ENCODE data around the gene KLHL15.
A peak's percentile ranks its signal among the peaks of the same experiment; 100 is the strongest.

The KLHL15 gene

DNA sequence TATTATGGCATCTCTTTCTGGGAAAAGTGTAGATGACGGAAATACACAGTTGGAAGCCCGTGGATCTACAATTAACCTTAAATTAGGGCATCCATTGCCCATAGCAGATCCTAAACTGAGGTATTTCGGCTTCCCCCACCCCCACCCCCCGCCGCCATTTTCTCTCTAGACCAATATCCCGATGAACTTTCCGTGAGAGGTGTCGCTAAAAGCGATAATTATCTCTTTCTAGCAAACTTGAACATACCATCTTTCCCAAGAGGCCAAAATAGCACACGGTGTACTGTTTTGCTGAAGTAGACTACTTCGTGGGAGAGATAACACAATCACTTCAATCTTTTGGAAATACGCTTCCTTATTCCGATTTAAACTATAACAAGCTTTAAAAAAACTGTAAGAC lies 554 bp downstream of the KLHL15 start:
- H3K4me3 ChIP-seq (ENCODE audit: low read length) = peak overlapping the region; percentile 74
- H3K9me3 ChIP-seq (ENCODE audit: insufficient read depth, low read depth, low read length) = no peaks in the 10 kb centered on the region
- peak overlapping the region; percentile 79; the same call in 1 of the 2 replicates for H3K9ac ChIP-seq (ENCODE audit: low read depth, low read length)
- peaks cover 57% of the 10 kb centered on the region for H3K27me3 ChIP-seq (ENCODE audit: insufficient read depth, low read length)
- no peaks in the 10 kb centered on the region for H3K4me1 ChIP-seq (ENCODE audit: insufficient read depth, low read length)
- H3K27ac ChIP-seq (ENCODE audit: low read length) = no peak overlapping the region
- no peaks in the 10 kb centered on the region for H3K36me3 ChIP-seq (ENCODE audit: insufficient read depth, low read depth, low read length)

DNA sequence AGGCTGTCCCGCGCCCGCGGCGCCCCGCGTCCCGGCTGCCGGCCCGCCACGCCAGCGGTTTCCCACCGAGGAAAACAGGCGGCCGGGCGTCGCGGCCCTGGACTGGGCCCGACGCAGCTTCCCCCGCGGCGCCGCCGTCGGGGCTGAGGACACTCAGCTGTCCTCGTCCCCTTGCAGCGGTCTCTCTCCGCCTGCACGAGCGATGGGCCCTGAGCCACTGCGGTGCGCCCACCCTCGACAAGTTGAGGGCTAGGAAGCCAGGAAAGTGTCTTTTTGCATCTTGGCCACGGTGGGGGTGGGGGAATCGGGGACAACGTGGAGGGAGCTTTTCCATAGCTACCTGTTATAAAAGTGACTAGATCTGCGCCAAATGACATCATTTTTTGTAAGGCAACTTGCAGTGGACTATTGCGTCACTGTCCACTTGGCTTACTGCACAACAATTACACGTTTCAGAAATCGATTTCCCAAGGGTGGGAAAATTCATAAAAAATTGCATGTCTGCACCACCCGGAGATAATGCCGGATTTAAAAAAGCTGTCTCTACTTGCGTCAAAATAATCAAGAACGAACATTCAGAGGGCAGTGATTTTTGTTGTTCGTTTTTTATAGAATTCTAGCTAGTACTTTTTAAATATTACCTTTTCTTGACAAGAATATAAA lies 1.1 kb downstream of the KLHL15 start:
- no peaks in the 10 kb centered on the region for H3K36me3 ChIP-seq (ENCODE audit: insufficient read depth, low read depth, low read length)
- H3K4me3 ChIP-seq (ENCODE audit: low read length) = peak overlapping the region; percentile 74
- H3K9ac ChIP-seq (ENCODE audit: low read depth, low read length) = peak overlapping the region; percentile 79; the same call in 1 of the 2 replicates
- H3K27me3 ChIP-seq (ENCODE audit: insufficient read depth, low read length) = peaks cover 55% of the 10 kb centered on the region
- H3K4me1 ChIP-seq (ENCODE audit: insufficient read depth, low read length) = no peaks in the 10 kb centered on the region
- no peak overlapping the region for H3K27ac ChIP-seq (ENCODE audit: low read length)
- H3K9me3 ChIP-seq (ENCODE audit: insufficient read depth, low read depth, low read length) = no peaks in the 10 kb centered on the region

- no peaks in the 10 kb centered on the region for H3K36me3 ChIP-seq (ENCODE audit: insufficient read depth, low read depth, low read length)
- peaks cover 47% of the 10 kb centered on the region for H3K27me3 ChIP-seq (ENCODE audit: insufficient read depth, low read length)
- H3K9me3 ChIP-seq (ENCODE audit: insufficient read depth, low read depth, low read length) = no peaks in the 10 kb centered on the region
- no peaks in the 10 kb centered on the region for H3K4me1 ChIP-seq (ENCODE audit: insufficient read depth, low read length)
- peak overlapping the region; percentile 83 for H3K4me3 ChIP-seq (ENCODE audit: low read length)
- peak overlapping the region; percentile 79; the same call in 1 of the 2 replicates for H3K9ac ChIP-seq (ENCODE audit: low read depth, low read length)
- no peak overlapping the region for H3K27ac ChIP-seq (ENCODE audit: low read length)
These were observed 1.9 kb downstream of the KLHL15 start for GRCh38 chrX:24024819-24025740.

GRCh38 chrX:24023972-24024669 lies 2.9 kb downstream of the KLHL15 start:
- no peaks in the 10 kb centered on the region for H3K9me3 ChIP-seq (ENCODE audit: insufficient read depth, low read depth, low read length)
- H3K4me3 ChIP-seq (ENCODE audit: low read length) = peak overlapping the region; percentile 83
- H3K36me3 ChIP-seq (ENCODE audit: insufficient read depth, low read depth, low read length) = no peaks in the 10 kb centered on the region
- no peak overlapping the region for H3K27ac ChIP-seq (ENCODE audit: low read length)
- peak overlapping the region; percentile 78 for H3K9ac ChIP-seq (ENCODE audit: low read depth, low read length)
- peaks cover 38% of the 10 kb centered on the region; the same call in 1 of the 2 replicates for H3K27me3 ChIP-seq (ENCODE audit: insufficient read depth, low read length)
- no peaks in the 10 kb centered on the region for H3K4me1 ChIP-seq (ENCODE audit: insufficient read depth, low read length)

DNA sequence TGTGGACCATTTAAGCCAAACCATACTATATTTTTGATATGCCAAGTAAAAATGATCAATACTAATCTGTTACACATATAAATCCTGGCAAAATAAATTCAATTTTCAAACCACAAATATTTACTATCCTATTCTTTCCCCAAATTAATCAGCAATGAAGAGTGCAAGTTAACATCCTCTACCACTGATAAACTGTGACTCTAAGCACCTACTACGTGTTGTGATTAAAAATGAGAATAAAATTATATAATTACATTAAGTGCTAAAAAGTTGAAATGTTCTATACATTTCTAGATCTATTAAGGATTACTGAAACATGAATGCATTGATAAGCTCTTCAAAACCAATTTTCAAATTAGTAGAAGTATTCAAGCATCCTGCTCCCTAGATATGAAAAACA lies 3.4 kb downstream of the KLHL15 start:
- H3K27ac ChIP-seq (ENCODE audit: low read length) = no peak overlapping the region
- H3K27me3 ChIP-seq (ENCODE audit: insufficient read depth, low read length) = peaks cover 32% of the 10 kb centered on the region; the same call in 1 of the 2 replicates
- H3K9ac ChIP-seq (ENCODE audit: low read depth, low read length) = no peak overlapping the region
- H3K4me1 ChIP-seq (ENCODE audit: insufficient read depth, low read length) = no peaks in the 10 kb centered on the region
- peak overlapping the region; percentile 83 for H3K4me3 ChIP-seq (ENCODE audit: low read length)
- H3K9me3 ChIP-seq (ENCODE audit: insufficient read depth, low read depth, low read length) = no peaks in the 10 kb centered on the region
- H3K36me3 ChIP-seq (ENCODE audit: insufficient read depth, low read depth, low read length) = no peaks in the 10 kb centered on the region

DNA sequence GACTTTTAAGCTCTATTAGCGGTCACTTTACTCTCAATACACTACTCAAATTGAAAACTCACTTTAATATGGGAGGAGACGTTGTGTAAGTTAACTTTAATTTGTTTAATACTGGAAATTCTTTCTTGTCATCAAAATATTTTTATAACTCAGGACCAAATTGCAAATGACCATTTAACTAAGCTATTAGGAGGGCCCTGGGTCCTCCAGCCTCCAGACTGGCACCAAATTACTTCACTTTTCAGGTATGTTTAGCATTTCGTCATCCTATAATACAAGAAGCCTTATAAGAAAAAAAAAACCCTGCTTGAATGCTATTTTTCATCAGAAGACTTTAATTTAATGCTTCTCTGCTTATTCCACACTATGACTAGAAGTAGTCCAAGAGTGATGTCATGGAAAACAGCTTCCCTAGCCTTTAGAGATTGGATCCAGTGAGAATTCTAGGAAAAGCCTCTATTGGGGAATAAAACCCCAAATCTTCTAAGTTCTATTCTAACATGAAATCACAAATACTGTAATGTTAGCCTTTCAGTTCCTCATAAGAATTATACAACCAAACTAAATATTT lies 6.6 kb downstream of the KLHL15 start:
- H3K27ac ChIP-seq (ENCODE audit: low read length) = no peak overlapping the region
- no peaks in the 10 kb centered on the region for H3K9me3 ChIP-seq (ENCODE audit: insufficient read depth, low read depth, low read length)
- H3K36me3 ChIP-seq (ENCODE audit: insufficient read depth, low read depth, low read length) = no peaks in the 10 kb centered on the region
- peaks cover 9% of the 10 kb centered on the region; the same call in 1 of the 2 replicates for H3K27me3 ChIP-seq (ENCODE audit: insufficient read depth, low read length)
- H3K4me1 ChIP-seq (ENCODE audit: insufficient read depth, low read length) = no peaks in the 10 kb centered on the region
- H3K4me3 ChIP-seq (ENCODE audit: low read length) = no peak overlapping the region
- no peak overlapping the region for H3K9ac ChIP-seq (ENCODE audit: low read depth, low read length)

DNA sequence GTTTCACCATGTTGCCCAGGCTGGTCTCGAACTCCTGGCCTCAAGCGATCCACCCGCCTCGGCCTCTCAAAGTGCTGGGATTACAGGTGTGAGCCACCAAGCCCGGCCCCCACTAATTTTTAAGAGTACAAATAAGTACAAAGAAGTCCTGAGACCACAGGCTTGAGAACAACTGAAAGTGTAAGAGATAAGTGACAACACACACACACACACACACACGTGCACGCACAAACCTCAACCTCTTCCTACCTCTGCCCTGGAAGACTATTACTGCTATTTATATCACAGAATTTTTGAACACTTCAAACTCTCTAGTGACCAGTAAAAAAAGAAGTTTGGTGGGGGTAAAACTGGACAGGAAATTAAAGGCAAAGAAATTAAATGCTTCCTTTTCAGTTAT lies 7.5 kb downstream of the KLHL15 start:
- Histone ChIP-seq H3K9ac (ENCODE audit: low read depth, low read length) (no peak overlapping the region), H3K36me3 (ENCODE audit: insufficient read depth, low read depth, low read length) (no peaks in the 10 kb centered on the region), H3K4me1 (ENCODE audit: insufficient read depth, low read length) (no peaks in the 10 kb centered on the region)

DNA sequence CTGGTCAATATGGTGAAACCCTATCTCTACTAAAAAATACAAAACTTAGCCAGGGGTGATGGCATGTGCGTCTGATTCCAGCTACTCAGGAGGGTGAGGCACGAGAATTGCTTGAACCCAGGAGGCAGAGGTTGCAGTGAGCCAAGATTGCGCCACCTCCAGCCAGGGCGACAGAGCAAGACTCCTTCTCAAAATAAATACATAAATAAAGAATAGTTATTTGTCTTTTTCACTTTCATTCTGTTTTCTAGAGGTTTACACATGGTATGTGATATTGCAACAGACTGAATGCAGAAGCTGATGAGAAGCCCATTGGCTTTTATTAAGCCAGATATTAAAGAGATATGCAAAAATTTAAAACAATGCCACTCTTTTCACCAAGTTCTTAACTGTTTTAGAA lies 8.2 kb downstream of the KLHL15 start:
- H3K27ac ChIP-seq (ENCODE audit: low read length) = no peak overlapping the region
- no peaks in the 10 kb centered on the region for H3K36me3 ChIP-seq (ENCODE audit: insufficient read depth, low read depth, low read length)
- no peak overlapping the region for H3K9ac ChIP-seq (ENCODE audit: low read depth, low read length)

More for the DNA sequence above, 7.5 kb downstream of the KLHL15 start:
- H3K27me3 ChIP-seq (ENCODE audit: insufficient read depth, low read length) = peaks cover 8% of the 10 kb centered on the region; the same call in 1 of the 2 replicates
- no peak overlapping the region for H3K27ac ChIP-seq (ENCODE audit: low read length)
- no peaks in the 10 kb centered on the region for H3K9me3 ChIP-seq (ENCODE audit: insufficient read depth, low read depth, low read length)
- H3K4me3 ChIP-seq (ENCODE audit: low read length) = no peak overlapping the region

DNA sequence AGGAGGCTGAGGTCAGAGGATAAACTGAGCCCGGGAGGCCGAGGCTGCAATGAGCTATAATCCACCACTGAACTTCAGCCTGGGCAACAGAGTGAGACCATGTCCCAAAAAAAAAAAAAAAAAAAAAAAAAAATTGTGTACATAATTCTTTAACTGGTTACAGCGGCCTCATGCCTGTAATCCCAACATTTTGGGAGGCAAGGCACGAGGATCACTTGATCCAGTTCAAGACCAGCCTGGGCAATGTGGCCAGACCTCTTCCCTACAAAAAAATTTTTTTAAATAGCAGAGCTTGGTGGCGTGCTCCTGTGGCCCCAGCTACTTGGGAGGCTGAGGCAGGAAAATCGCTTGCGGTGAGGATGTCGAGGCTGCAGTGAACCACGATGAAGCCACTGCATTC lies 9.3 kb downstream of the KLHL15 start:
- H3K9me3 ChIP-seq (ENCODE audit: insufficient read depth, low read depth, low read length) = no peaks in the 10 kb centered on the region
- H3K4me3 ChIP-seq (ENCODE audit: low read length) = no peak overlapping the region
- no peaks in the 10 kb centered on the region for H3K27me3 ChIP-seq (ENCODE audit: insufficient read depth, low read length)
- H3K27ac ChIP-seq (ENCODE audit: low read length) = no peak overlapping the region
- H3K36me3 ChIP-seq (ENCODE audit: insufficient read depth, low read depth, low read length) = no peaks in the 10 kb centered on the region
- H3K9ac ChIP-seq (ENCODE audit: low read depth, low read length) = no peak overlapping the region
- no peaks in the 10 kb centered on the region for H3K4me1 ChIP-seq (ENCODE audit: insufficient read depth, low read length)

More for the DNA sequence above, 8.2 kb downstream of the KLHL15 start:
- Histone ChIP-seq H3K4me1 (ENCODE audit: insufficient read depth, low read length) (no peaks in the 10 kb centered on the region), H3K9me3 (ENCODE audit: insufficient read depth, low read depth, low read length) (no peaks in the 10 kb centered on the region), H3K4me3 (ENCODE audit: low read length) (no peak overlapping the region), H3K27me3 (ENCODE audit: insufficient read depth, low read length) (peaks cover 1% of the 10 kb centered on the region; the same call in 1 of the 2 replicates)

GRCh38 chrX:24014388-24015018 lies 12.5 kb downstream of the KLHL15 start:
- Histone ChIP-seq H3K36me3 (ENCODE audit: insufficient read depth, low read depth, low read length) (no peaks in the 10 kb centered on the region), H3K9ac (ENCODE audit: low read depth, low read length) (no peak overlapping the region), H3K9me3 (ENCODE audit: insufficient read depth, low read depth, low read length) (no peaks in the 10 kb centered on the region), H3K27me3 (ENCODE audit: insufficient read depth, low read length) (no peaks in the 10 kb centered on the region), H3K4me3 (ENCODE audit: low read length) (no peak overlapping the region), H3K4me1 (ENCODE audit: insufficient read depth, low read length) (no peaks in the 10 kb centered on the region), H3K27ac (ENCODE audit: low read length) (no peak overlapping the region)

GRCh38 chrX:24012266-24012665 lies 14.7 kb downstream of the KLHL15 start:
- Histone ChIP-seq H3K27ac (ENCODE audit: low read length) (no peak overlapping the region), H3K9ac (ENCODE audit: low read depth, low read length) (no peak overlapping the region), H3K36me3 (ENCODE audit: insufficient read depth, low read depth, low read length) (no peaks in the 10 kb centered on the region), H3K4me1 (ENCODE audit: insufficient read depth, low read length) (no peaks in the 10 kb centered on the region), H3K9me3 (ENCODE audit: insufficient read depth, low read depth, low read length) (no peaks in the 10 kb centered on the region), H3K4me3 (ENCODE audit: low read length) (no peak overlapping the region), H3K27me3 (ENCODE audit: insufficient read depth, low read length) (no peaks in the 10 kb centered on the region)
